GM10266 (cell line): ENCODE results near the gene MDGA2.

Experiments
- DNase-seq: peaks from one replicate; pipeline ENCODE4 v3.0.0; 2012; ENCODE audit errors: extremely low spot score
- TF ChIP-seq, protein P1 (sequence below): IDR thresholded peaks from 2 replicates; pipeline ENCODE4 v1.5.1; 2012; ENCODE audit warnings: mild to moderate bottlenecking, low read depth; ENCODE audit not compliant: control insufficient read depth, insufficient read depth; ENCODE audit errors: missing control alignments

The MDGA2 gene

GRCh38 chr14:47567273-47567672 is 108.1 kb downstream of the MDGA2 start:
- DNase-seq: no peak
- TF ChIP-seq, protein P1, sequence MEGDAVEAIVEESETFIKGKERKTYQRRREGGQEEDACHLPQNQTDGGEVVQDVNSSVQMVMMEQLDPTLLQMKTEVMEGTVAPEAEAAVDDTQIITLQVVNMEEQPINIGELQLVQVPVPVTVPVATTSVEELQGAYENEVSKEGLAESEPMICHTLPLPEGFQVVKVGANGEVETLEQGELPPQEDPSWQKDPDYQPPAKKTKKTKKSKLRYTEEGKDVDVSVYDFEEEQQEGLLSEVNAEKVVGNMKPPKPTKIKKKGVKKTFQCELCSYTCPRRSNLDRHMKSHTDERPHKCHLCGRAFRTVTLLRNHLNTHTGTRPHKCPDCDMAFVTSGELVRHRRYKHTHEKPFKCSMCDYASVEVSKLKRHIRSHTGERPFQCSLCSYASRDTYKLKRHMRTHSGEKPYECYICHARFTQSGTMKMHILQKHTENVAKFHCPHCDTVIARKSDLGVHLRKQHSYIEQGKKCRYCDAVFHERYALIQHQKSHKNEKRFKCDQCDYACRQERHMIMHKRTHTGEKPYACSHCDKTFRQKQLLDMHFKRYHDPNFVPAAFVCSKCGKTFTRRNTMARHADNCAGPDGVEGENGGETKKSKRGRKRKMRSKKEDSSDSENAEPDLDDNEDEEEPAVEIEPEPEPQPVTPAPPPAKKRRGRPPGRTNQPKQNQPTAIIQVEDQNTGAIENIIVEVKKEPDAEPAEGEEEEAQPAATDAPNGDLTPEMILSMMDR: no peak

- DNase-seq: no peak
- TF ChIP-seq, protein P1: no peak
These were observed 117.5 kb downstream of the MDGA2 start for GRCh38 chr14:47557894-47558293.

DNA sequence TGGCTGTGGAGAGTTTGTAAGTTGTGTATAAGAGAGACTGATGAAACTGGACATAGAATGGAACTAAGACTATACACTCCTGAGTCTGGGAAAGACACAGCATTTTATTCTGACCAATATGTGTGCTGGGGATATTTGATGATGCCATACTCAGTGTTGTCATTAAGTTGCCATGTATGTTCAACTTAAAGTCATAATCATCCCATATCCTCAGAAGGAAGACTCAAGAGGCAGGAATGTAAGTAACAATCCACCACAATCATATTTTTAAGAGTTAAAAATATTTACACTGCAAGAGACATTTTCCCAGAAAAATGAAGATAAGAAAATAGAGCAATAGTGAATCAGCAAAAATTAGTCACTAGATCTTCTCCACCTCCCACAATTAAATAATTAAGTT is 120.1 kb downstream of the MDGA2 start:
- no peak for DNase-seq
- TF ChIP-seq, protein P1: no peak

- TF ChIP-seq, protein P1: no peak
- no peak for DNase-seq
These were observed 125.5 kb downstream of the MDGA2 start for GRCh38 chr14:47549886-47550285.

DNA sequence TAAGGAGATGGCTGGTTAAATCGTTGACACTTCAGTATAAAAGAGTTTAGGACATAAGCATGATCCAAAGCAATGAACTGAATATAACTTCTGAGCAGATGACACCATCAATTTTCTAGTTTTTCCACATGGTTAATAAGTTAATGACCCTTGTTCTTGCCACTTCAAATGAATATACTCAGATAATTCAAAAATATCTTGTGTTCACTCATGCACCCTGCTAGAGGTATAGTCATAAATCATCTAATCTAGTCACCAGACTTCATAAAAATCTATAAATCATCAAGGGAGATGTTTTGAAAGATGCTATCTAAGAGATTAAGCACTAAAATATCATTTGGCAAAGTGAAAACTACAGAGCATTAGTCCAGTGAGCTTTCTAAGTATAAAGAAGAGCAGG is 131.9 kb downstream of the MDGA2 start:
- TF ChIP-seq, protein P1: no peak
- DNase-seq: no peak

DNA sequence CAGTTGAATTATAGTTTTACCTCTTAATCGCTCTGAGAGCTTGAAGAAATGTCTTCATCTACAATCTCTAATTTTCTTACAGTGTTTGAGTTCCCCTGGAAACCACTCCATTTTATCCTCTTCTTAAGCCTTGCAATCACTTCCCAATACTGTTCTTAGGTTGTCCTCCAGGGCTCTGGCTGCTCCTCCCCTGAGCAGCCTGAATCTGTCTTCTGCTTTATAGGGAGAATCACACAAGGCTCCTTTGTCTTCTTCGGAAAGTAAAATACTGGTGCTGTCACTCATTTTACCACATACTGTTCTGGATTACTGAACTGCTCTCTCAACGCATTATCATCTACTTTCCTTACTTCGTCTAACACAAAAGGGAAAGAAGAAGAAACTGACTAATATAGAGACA is 133.7 kb downstream of the MDGA2 start:
- DNase-seq: no peak
- TF ChIP-seq, protein P1: no peak

DNA sequence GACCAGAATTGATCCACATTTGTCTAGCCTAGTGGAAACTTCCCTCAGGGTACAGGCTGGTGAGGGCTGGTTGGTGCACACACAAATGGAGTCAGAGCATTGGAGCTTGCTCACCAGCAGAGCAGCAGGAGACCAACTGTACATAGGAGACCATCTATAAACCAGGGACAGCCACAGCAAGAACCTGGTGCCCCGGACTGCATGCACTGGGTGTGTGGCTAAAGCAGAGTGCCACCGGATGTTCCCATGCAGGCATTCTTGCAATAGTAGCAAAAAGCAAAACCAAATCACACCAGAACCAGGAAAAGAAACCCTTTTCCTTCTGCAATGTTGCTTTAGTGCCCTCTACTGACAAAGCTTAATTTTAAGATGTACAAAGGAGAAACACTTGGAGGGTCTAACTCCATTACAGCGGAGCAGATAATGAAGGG is 136.4 kb downstream of the MDGA2 start:
- DNase-seq: no peak
- TF ChIP-seq, protein P1: no peak
